Parathyroid adenoma (tissue), 2 donors: ENCODE data around the gene HOGA1.
A peak's percentile ranks its signal among the peaks of the same experiment; 100 is the strongest.

Experiments used
- H2AFZ ChIP-seq: fragments of 300-600 bp; sonication (generic); one replicate; pipeline ENCODE4 v1.7.0; 2017; ENCODE audit warnings: antibody characterized with exemption, mild to moderate bottlenecking
- H3K27ac ChIP-seq: fragments of 300-600 bp; sonication (generic); one replicate; pipeline ENCODE4 v1.7.0; 2017
- H3K27me3 ChIP-seq: fragments of 300-600 bp; sonication (generic); one replicate; pipeline ENCODE4 v1.7.0; 2017; ENCODE audit warnings: low read length; ENCODE audit not compliant: control insufficient read depth, insufficient read depth
- H3K36me3 ChIP-seq: fragments of 300-600 bp; sonication (generic); one replicate; pipeline ENCODE4 v1.7.0; 2017; ENCODE audit warnings: low read length; ENCODE audit not compliant: control insufficient read depth, insufficient read depth
- H3K4me1 ChIP-seq: fragments of 300-600 bp; sonication (generic); one replicate; pipeline ENCODE4 v1.7.0; 2017; ENCODE audit warnings: control low read depth
- H3K4me2 ChIP-seq: fragments of 300-600 bp; sonication (generic); one replicate; pipeline ENCODE4 v1.7.0; 2017; ENCODE audit warnings: low read length
- H3K4me3 ChIP-seq: fragments of 300-600 bp; sonication (generic); one replicate; pipeline ENCODE4 v1.7.0; 2017; ENCODE audit warnings: low read depth, low read length
- H3K79me2 ChIP-seq: fragments of 300-600 bp; sonication (generic); one replicate; pipeline ENCODE4 v1.7.0; 2017; ENCODE audit warnings: control low read depth
- H3K9ac ChIP-seq: fragments of 300-600 bp; sonication (generic); one replicate; pipeline ENCODE4 v1.7.0; 2017; ENCODE audit warnings: mild to moderate bottlenecking
- H3K9me3 ChIP-seq: fragments of 300-600 bp; sonication (generic); one replicate; pipeline ENCODE4 v1.7.0; 2017; ENCODE audit warnings: low read length; ENCODE audit not compliant: control insufficient read depth
- CTCF ChIP-seq: fragments of 300-600 bp; sonication (generic); IDR thresholded peaks from one replicate; pipeline ENCODE4 v1.7.0; 2017; ENCODE audit warnings: antibody characterized with exemption, mild to moderate bottlenecking
- donor health status: primary hyperparathyroidism.

The HOGA1 gene

GRCh38 chr10:97578171-97578844, 5.9 kb upstream of the HOGA1 start:
- no peaks in the 10 kb centered on the region for H3K27me3 ChIP-seq
- peak overlapping the region; percentile 84 for H2AFZ ChIP-seq
- H3K4me1 ChIP-seq: peaks cover 20% of the 10 kb centered on the region
- H3K27ac ChIP-seq: no peak overlapping the region
- no peaks in the 10 kb centered on the region for H3K9me3 ChIP-seq
- H3K4me3 ChIP-seq: no peak overlapping the region
- no peaks in the 10 kb centered on the region for H3K36me3 ChIP-seq
- no peak overlapping the region for H3K9ac ChIP-seq
- no peak overlapping the region for H3K4me2 ChIP-seq
- TF ChIP-seq CTCF: no peak
- no peaks in the 10 kb centered on the region for H3K79me2 ChIP-seq

GRCh38 chr10:97580421-97581367, 3.5 kb upstream of the HOGA1 start:
- no peak overlapping the region for H3K4me3 ChIP-seq
- no peaks in the 10 kb centered on the region for H3K9me3 ChIP-seq
- H3K27ac ChIP-seq: no peak overlapping the region
- peaks cover 24% of the 10 kb centered on the region for H3K4me1 ChIP-seq
- H3K27me3 ChIP-seq: no peaks in the 10 kb centered on the region
- peaks cover 11% of the 10 kb centered on the region for H3K79me2 ChIP-seq
- no peak overlapping the region for H3K9ac ChIP-seq
- no peak overlapping the region for H2AFZ ChIP-seq
- no peak overlapping the region for H3K4me2 ChIP-seq
- no peak for TF ChIP-seq CTCF
- H3K36me3 ChIP-seq: no peaks in the 10 kb centered on the region

- no peak for TF ChIP-seq CTCF
- Histone ChIP-seq H2AFZ (no peak overlapping the region), H3K9me3 (no peaks in the 10 kb centered on the region), H3K27ac (no peak overlapping the region), H3K4me2 (no peak overlapping the region), H3K79me2 (peaks cover 16% of the 10 kb centered on the region), H3K36me3 (no peaks in the 10 kb centered on the region), H3K27me3 (no peaks in the 10 kb centered on the region), H3K9ac (no peak overlapping the region), H3K4me3 (no peak overlapping the region), H3K4me1 (peaks cover 18% of the 10 kb centered on the region)
These were observed 2.0 kb upstream of the HOGA1 start for GRCh38 chr10:97582169-97582568.

GRCh38 chr10:97583476-97583875, 713 bp upstream of the HOGA1 start:
- Histone ChIP-seq H3K9me3 (no peaks in the 10 kb centered on the region), H3K4me3 (no peak overlapping the region), H3K4me1 (peaks cover 18% of the 10 kb centered on the region), H3K27ac (peak overlapping the region; percentile 59), H3K4me2 (no peak overlapping the region), H3K27me3 (no peaks in the 10 kb centered on the region), H3K79me2 (peaks cover 16% of the 10 kb centered on the region), H2AFZ (peak overlapping the region; percentile 98), H3K36me3 (no peaks in the 10 kb centered on the region), H3K9ac (no peak overlapping the region)
- no peak for TF ChIP-seq CTCF
